Ishikawa (cell line): Measurements from ENCODE around the gene RNF220.

Experiments used
- CEBPB ChIP-seq: IDR thresholded peaks from 2 replicates; pipeline ENCODE4 v1.6.1; 2012
- CREB1 ChIP-seq: IDR thresholded peaks from 2 replicates; pipeline ENCODE4 v1.6.1; 2012; ENCODE audit warnings: low read depth
- EGR1 ChIP-seq: IDR thresholded peaks from 2 replicates; pipeline ENCODE4 v1.6.1; 2012
- EP300 ChIP-seq: IDR thresholded peaks from 2 replicates; pipeline ENCODE4 v1.6.1; 2012; ENCODE audit warnings: borderline replicate concordance
- FOXM1 ChIP-seq: IDR thresholded peaks from 2 replicates; pipeline ENCODE4 v1.6.1; 2012; ENCODE audit warnings: low read depth, borderline replicate concordance
- NFIC ChIP-seq: IDR thresholded peaks from 2 replicates; pipeline ENCODE4 v1.6.1; 2012
- RAD21 ChIP-seq: IDR thresholded peaks from 2 replicates; pipeline ENCODE4 v1.6.1; 2012; ENCODE audit warnings: low read depth
- REST ChIP-seq: IDR thresholded peaks from 2 replicates; pipeline ENCODE4 v1.6.1; 2012; ENCODE audit warnings: low read depth, mild to moderate bottlenecking
- TAF1 ChIP-seq: IDR thresholded peaks from 2 replicates; pipeline ENCODE4 v1.6.1; 2012; ENCODE audit warnings: low read depth, mild to moderate bottlenecking
- TCF12 ChIP-seq: IDR thresholded peaks from 2 replicates; pipeline ENCODE4 v1.6.1; 2012; ENCODE audit warnings: low read depth
- TEAD4 ChIP-seq: IDR thresholded peaks from 2 replicates; pipeline ENCODE4 v1.6.1; 2012
- YY1 ChIP-seq: IDR thresholded peaks from 2 replicates; pipeline ENCODE4 v1.6.1; 2012; ENCODE audit warnings: low read depth
- ZBTB7A ChIP-seq: IDR thresholded peaks from 2 replicates; pipeline ENCODE4 v1.6.1; 2012; ENCODE audit warnings: low read depth
- TF ChIP-seq, protein P1 (sequence below): IDR thresholded peaks from 2 replicates; pipeline ENCODE4 v1.6.1; 2012
- TF ChIP-seq, protein P2 (sequence below): IDR thresholded peaks from 2 replicates; pipeline ENCODE4 v1.6.1; 2012

Gene RNF220

DNA sequence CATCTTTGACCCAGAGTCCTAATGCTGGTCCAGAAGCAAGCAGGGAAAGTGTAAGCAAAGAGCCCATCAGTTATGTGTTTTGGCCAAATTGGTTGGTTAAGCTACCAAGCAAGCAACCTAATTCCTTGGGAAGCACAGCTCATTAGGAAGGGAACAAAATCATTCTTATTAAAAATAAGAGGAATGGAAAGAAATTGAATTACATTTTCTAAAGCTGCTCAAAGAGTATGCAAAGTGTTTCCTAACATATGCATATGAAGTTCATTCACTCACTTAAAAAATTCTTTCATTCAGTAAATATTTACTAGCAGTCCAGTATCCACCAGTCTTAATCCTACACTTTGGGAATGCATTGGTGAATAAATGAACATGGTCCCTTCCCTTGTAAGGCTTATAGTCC, 71.8 kb downstream of the RNF220 start:
- TF ChIP-seq CEBPB (no peak), RAD21 (no peak), TCF12 (no peak), TAF1 (no peak), NFIC (no peak), ZBTB7A (no peak), FOXM1 (no peak), TEAD4 (no peak), CREB1 (no peak), EP300 (no peak), REST (no peak), YY1 (no peak), EGR1 (no peak)
- TF ChIP-seq, protein P1, sequence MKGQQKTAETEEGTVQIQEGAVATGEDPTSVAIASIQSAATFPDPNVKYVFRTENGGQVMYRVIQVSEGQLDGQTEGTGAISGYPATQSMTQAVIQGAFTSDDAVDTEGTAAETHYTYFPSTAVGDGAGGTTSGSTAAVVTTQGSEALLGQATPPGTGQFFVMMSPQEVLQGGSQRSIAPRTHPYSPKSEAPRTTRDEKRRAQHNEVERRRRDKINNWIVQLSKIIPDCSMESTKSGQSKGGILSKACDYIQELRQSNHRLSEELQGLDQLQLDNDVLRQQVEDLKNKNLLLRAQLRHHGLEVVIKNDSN: no peak

DNA sequence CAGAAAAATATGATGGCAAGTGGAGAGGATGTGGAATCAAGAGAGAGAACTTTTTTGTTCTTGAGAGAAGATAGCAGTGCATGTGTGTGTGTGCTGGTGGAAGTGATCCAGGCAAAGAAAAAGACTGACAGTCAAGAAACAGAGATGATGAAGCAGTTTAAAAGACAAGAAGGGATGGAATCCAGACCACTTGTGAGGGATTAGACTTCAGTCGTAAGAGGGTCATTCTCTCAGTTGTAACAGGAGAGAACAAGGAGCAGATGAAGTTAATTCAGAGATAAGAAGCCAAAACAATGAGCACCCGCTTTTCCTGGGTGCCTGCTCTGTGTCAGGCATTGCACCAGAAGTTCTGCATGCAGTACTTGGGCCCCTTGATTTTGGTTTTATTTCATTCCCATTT, 76.6 kb downstream of the RNF220 start:
- TF ChIP-seq REST (no peak), RAD21 (no peak), NFIC (no peak), YY1 (no peak), TCF12 (no peak), CREB1 (no peak), FOXM1 (no peak)

DNA sequence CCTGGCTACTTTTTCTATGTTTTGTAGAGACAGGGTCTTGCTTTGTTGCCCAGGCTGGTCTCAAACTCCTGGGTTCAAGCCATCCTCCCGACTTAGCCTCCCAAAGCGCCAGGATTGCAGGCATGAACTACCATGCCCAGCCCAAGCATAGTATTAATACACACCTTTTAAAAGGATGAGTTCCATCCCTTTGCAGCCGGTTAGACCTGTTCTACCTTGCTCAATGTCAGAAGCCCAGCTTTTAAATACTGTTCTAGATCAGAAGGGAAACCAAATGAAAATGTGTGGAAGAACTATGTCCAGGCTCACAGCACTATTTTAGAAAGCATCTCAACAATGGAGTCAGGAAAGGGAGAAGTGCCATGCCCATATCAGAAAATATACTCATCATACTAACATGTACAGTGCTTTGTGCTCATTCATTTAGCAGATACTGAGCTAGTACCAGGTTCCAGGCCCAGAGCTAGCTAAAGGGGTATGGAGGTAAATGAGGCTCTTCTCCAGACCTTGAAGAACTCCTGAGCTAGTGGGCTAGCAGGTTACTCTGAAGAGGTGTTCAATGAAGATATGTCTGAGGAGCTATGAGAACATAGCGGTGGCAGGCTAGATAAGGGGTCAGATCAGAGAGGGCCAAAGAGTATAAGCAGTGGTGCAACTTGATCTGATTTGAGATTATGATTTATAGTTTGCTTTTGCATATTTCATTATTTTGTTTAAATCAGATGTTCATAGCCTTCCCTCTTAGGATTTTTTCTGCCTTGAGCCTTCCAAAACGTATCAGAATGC, 78.2 kb downstream of the RNF220 start:
- no peak for TF ChIP-seq CEBPB
- TF ChIP-seq CREB1: no peak
- TF ChIP-seq TAF1: no peak
- TF ChIP-seq EGR1: no peak
- no peak for TF ChIP-seq EP300
- TF ChIP-seq NFIC: no peak
- no peak for TF ChIP-seq TCF12
- no peak for TF ChIP-seq TEAD4
- TF ChIP-seq, protein P2, sequence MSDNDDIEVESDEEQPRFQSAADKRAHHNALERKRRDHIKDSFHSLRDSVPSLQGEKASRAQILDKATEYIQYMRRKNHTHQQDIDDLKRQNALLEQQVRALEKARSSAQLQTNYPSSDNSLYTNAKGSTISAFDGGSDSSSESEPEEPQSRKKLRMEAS: no peak
- no peak for TF ChIP-seq FOXM1
- TF ChIP-seq RAD21: no peak
- TF ChIP-seq YY1: no peak
- TF ChIP-seq, protein P1: no peak
- no peak for TF ChIP-seq ZBTB7A
- no peak for TF ChIP-seq REST

GRCh38 chr1:44484155-44484688, 79.2 kb downstream of the RNF220 start:
- TF ChIP-seq FOXM1 (no peak), TCF12 (no peak), NFIC (no peak), EP300 (no peak), YY1 (no peak), RAD21 (no peak), CREB1 (no peak), EGR1 (no peak), REST (no peak), TEAD4 (no peak), CEBPB (no peak), TAF1 (no peak), ZBTB7A (no peak)
- TF ChIP-seq, protein P2: no peak
- TF ChIP-seq, protein P1: no peak
